Measurements from ENCODE around the gene DNASE1L2. TPM values are rescaled to one million over a fixed set of nuclear protein-coding genes. Genes with fewer than 3 reads are reported as not detected.

DNASE1L2 gene
- total and polyA plus RNA-seq, 2 of the 8 experiments (the other 6 are each of a cell fraction or from before 2014, with no cell fraction given) = 0.35 to 0.97 TPM

- no peak overlapping the region for H2BK120ac ChIP-seq (replicated peaks; ENCODE audit: low read depth, low read length)
- POLR2A ChIA-PET (ENCODE audit: partially characterized antibody) = interaction anchor here (0.6 to 4.9 kb wide), 3 partner anchors 14 to 62 kb away, joined by 3 to 17 read pairs (median 3); no protein-coding TSS in a partner anchor
- TF ChIP-seq BACH1 (IDR thresholded peaks at IDR 0.05; ENCODE audit: low read length) (no peak), POU5F1 (IDR thresholded peaks at IDR 0.05; ENCODE audit: low read depth, low read length) (no peak), GTF2F1 (IDR thresholded peaks at IDR 0.05; ENCODE audit: borderline replicate concordance, low read depth, low read length) (no peak), YY1 (IDR thresholded peaks at IDR 0.05; ENCODE audit: low read depth, low read length) (no peak), FOSL1 (IDR thresholded peaks at IDR 0.05; ENCODE audit: insufficient read depth, low read depth, low read length) (no peak), TAF7 (optimal IDR thresholded peaks at IDR 0.05; ENCODE audit: borderline replicate concordance, low read depth, low read length) (no peak), BRCA1 (IDR thresholded peaks at IDR 0.05; ENCODE audit: low read depth, low read length) (no peak), BCL11A (IDR thresholded peaks at IDR 0.05; ENCODE audit: low read depth in 2 of 2, low read length in 2 of 2) (no peak), POLR2AphosphoS5 (IDR thresholded peaks at IDR 0.05; ENCODE audit: low read depth, low read length) (no peak), PHF8 (conservative IDR thresholded peaks at IDR 0.05; ENCODE audit: low read depth, low read length) (no peak), CHD2 (IDR thresholded peaks at IDR 0.05; ENCODE audit: low read length) (no peak), CTBP2 (IDR thresholded peaks at IDR 0.05; ENCODE audit: borderline replicate concordance, insufficient read depth, insufficient read length, low read length) (no peak), CBX5 (IDR thresholded peaks at IDR 0.05; ENCODE audit: low read depth, low read length) (no peak), SP2 (IDR thresholded peaks at IDR 0.05; ENCODE audit: low read length) (no peak), POLR2A (IDR thresholded peaks at IDR 0.05; ENCODE audit: control extremely low read depth in 1 of 2, low read depth in 2 of 2, low read length in 2 of 2) (no peak), HDAC6 (IDR thresholded peaks at IDR 0.05; ENCODE audit: low read depth, low read length) (no peak)
- WGBS, 2 experiments (ENCODE audit: extremely low coverage in 1 of 2, insufficient coverage in 1 of 2, insufficient read length in 1 of 2, insufficient replicate concordance in 2 of 2, low coverage in 1 of 2, low lambda C conversion rate in 2 of 2, missing lambda C conversion rate in 1 of 2) = 94% methylated on average over 15 of the region's 20 CpGs; no CpG with 5 or more reads in 1 of the 2 experiments
- H3K23ac ChIP-seq (ENCODE audit: insufficient read length) = no peak overlapping the region
- no peak overlapping the region for H2BK5ac ChIP-seq (ENCODE audit: low read depth, low read length)
- H2BK20ac ChIP-seq (ENCODE audit: low read length) = no peak overlapping the region
- H3K56ac ChIP-seq (replicated peaks; ENCODE audit: insufficient read length, low read depth, low read length) = no peak overlapping the region
- H3K23me2 ChIP-seq (ENCODE audit: low read depth, low read length) = peaks cover 2% of the 10 kb centered on the region; the same call in 1 of the 2 replicates
- peak overlapping the region; percentile 51; the same call in 1 of the 2 replicates for H4K8ac ChIP-seq (ENCODE audit: extremely low read depth, insufficient read depth, low read length)
- H3K27ac ChIP-seq (ENCODE audit: low read depth, low read length) = no peak overlapping the region
- no peak overlapping the region for H2BK15ac ChIP-seq (ENCODE audit: low read length)
- H3K18ac ChIP-seq (ENCODE audit: extremely low read depth, low read length) = no peak overlapping the region
- DNase-seq (ENCODE audit: low read depth in 1 of 2, low spot score in 2 of 2) (no peak), FAIRE-seq (no peak)
- CTCF ChIA-PET (ENCODE audit: partially characterized antibody) = interaction anchor here (1.6 to 2.1 kb wide), 2 partner anchors 8 to 20 kb away, joined by 4 to 9 read pairs; no protein-coding TSS in a partner anchor
- no peak overlapping the region for H3K4me2 ChIP-seq (ENCODE audit: insufficient read depth in 1 of 2, low read depth in 2 of 2, low read length in 2 of 2)
- H4K5ac ChIP-seq (ENCODE audit: insufficient read length, low read depth, low read length) = no peak overlapping the region
- no peak overlapping the region for H2BK12ac ChIP-seq (ENCODE audit: low read depth, low read length)
- H4K20me1 ChIP-seq (replicated peaks in 1 of 2; ENCODE audit: control insufficient read depth in 1 of 2, insufficient read depth in 2 of 2, low read length in 2 of 2) = peaks cover 0 to 6% of the 10 kb centered on the region in 2 experiments
- no peaks in the 10 kb centered on the region for H3K9me3 ChIP-seq (ENCODE audit: insufficient read depth in 2 of 2, low read depth in 1 of 2, low read length in 1 of 2)
- no peaks in the 10 kb centered on the region for H3K27me3 ChIP-seq (replicated peaks in 1 of 4; ENCODE audit: control insufficient read depth in 3 of 4, extremely low read depth in 1 of 4, insufficient read depth in 3 of 4, low read length in 3 of 4)
- no peak overlapping the region for H2AFZ ChIP-seq (ENCODE audit: low read length)
- H2AK5ac ChIP-seq (ENCODE audit: low read depth, low read length) = no peak overlapping the region
- H3K79me1 ChIP-seq (ENCODE audit: low read depth, low read length) = no peaks in the 10 kb centered on the region
- H3K4me1 ChIP-seq (replicated peaks in 1 of 4; ENCODE audit: control insufficient read depth in 3 of 4, insufficient read depth in 4 of 4, low read length in 3 of 4) = peaks cover 0 to 5% (median 2%) of the 10 kb centered on the region in 4 experiments; a peak in 4 of 7 replicates
- no peak overlapping the region for H3K9ac ChIP-seq (replicated peaks in 1 of 4; ENCODE audit: extremely low read depth in 1 of 4, low read depth in 3 of 4, low read length in 3 of 4)
- H3K36me3 ChIP-seq (ENCODE audit: control insufficient read depth in 2 of 4, insufficient read depth in 4 of 4, low read length in 3 of 4) = peaks cover 0 to 4% (median 0%) of the 10 kb centered on the region in 4 experiments; a peak in 1 of 8 replicates
- H3K4me3 ChIP-seq (ENCODE audit: extremely low read depth in 1 of 4, insufficient read depth in 2 of 4, low read depth in 3 of 4, low read length in 4 of 4) = no peak overlapping the region
- H3K14ac ChIP-seq (ENCODE audit: insufficient read length) = no peak overlapping the region
- H3K4ac ChIP-seq (replicated peaks; ENCODE audit: insufficient read length, low read depth, low read length) = no peak overlapping the region
- no peak overlapping the region for H4K91ac ChIP-seq (replicated peaks; ENCODE audit: insufficient read length, low read length)
- no peaks in the 10 kb centered on the region for H3K79me2 ChIP-seq (ENCODE audit: control insufficient read depth in 1 of 2, insufficient read depth in 2 of 2, low read length in 2 of 2)
Measured at GRCh38 chr16:2186505-2186904, 49.7 kb upstream of the DNASE1L2 start.

All from H1 (cell line).